Measurements from ENCODE around the gene LEMD1. TPM values are rescaled to one million over a fixed set of nuclear protein-coding genes. Genes with fewer than 3 reads are reported as not detected.

The LEMD1 gene
- total RNA-seq, 2 donors from 2014 or later, result 0.68 to 22.0 TPM

DNA sequence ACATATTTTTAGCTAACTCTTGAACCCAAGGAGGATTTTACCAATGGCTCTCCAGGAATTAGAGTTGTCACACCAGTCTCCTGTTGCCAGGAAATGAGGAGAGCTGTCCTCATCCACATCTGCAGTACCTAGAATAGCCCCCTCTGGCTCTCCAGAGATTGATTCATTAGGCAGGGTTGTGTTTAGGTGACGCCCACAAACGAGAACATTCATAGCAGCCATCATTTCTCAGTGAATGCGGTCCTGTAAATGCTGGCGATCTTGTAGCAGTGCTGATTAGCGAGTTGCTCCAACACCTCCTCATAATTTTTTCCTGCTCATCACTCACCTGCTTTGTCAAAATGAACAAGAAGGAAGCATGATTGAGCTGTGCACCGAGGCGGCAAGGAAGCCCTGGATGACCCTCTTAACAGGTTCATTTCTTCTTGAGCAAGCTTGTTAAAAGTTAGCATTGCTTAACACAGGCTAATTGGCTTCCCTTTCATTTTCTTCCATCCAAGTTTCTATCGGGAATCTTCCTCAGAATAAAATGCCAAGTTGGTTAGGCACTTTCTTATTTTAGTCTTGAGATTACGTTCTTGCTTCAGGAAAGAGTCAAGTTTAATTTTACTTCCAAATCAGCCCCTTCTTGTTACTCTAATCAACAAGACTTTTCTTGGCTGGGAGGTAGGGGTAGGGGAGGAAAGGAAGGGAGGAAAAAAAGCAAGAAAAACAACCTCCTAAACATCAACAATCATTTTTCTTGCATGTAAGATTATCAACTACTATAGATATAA is 48.6 kb downstream of the LEMD1 start:
- WGBS, result 39% methylated on average over 9 of the region's 9 CpGs
- no peaks in the 10 kb centered on the region for H3K9me3 ChIP-seq
- no peak overlapping the region for H3K4me3 ChIP-seq
- intact Hi-C loops (cut with DNase I), result no loop called here
- no peaks in the 10 kb centered on the region for H3K4me1 ChIP-seq (replicated peaks)
- H3K27ac ChIP-seq, result no peak overlapping the region
- H3K36me3 ChIP-seq, result no peaks in the 10 kb centered on the region
- DNase-seq (ENCODE audit: low spot score), result no peak
- no peaks in the 10 kb centered on the region for H3K27me3 ChIP-seq (replicated peaks; ENCODE audit: insufficient read depth)
- TF ChIP-seq POLR2A (IDR thresholded peaks at IDR 0.05) (no peak), POLR2AphosphoS5 (IDR thresholded peaks at IDR 0.05) (no peak)
- TF ChIP-seq, protein P1, sequence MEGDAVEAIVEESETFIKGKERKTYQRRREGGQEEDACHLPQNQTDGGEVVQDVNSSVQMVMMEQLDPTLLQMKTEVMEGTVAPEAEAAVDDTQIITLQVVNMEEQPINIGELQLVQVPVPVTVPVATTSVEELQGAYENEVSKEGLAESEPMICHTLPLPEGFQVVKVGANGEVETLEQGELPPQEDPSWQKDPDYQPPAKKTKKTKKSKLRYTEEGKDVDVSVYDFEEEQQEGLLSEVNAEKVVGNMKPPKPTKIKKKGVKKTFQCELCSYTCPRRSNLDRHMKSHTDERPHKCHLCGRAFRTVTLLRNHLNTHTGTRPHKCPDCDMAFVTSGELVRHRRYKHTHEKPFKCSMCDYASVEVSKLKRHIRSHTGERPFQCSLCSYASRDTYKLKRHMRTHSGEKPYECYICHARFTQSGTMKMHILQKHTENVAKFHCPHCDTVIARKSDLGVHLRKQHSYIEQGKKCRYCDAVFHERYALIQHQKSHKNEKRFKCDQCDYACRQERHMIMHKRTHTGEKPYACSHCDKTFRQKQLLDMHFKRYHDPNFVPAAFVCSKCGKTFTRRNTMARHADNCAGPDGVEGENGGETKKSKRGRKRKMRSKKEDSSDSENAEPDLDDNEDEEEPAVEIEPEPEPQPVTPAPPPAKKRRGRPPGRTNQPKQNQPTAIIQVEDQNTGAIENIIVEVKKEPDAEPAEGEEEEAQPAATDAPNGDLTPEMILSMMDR (IDR thresholded peaks at IDR 0.05), result no peak

DNA sequence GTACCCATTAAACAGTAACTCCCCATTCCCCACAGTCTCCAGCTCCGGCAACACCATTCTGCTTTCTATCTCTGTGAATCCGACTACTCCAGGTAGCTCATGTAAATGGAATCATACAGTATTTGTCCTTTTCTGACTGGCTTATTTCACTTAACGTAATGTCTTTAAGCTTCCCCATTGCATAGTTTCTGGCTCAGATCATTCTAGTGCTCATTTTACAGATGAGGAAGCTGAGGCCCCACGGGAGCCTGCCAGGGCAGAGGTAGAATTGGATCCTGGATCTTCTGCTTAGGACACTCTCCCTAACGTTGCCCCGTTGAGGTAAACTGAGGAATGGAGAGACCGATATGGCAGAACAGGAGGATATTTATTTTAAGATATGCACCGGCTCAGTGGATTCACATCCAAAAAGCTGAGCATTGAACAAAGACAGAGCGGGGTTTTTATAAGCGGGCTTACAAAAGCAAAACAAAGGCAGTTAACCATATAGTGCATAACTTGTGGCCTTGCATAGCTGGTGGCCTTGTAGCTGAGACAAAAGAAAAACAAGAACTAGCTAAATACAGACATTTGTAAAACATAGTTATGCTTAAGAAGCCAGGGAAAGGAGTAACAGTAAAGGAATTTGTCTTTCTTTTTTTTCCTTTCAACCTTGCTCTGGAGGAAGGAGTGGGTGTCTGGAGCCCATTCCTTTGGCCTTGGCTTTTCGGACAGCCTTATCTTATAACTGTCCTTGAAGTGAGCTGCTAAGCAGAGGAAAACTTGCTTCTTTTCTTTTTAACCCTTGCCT is 49.8 kb downstream of the LEMD1 start:
- intact Hi-C loops (cut with DNase I), result no loop called here
- TF ChIP-seq POLR2AphosphoS5 (IDR thresholded peaks at IDR 0.05) (no peak), POLR2A (IDR thresholded peaks at IDR 0.05) (no peak)
- TF ChIP-seq, protein P1 (IDR thresholded peaks at IDR 0.05), result no peak
- 54% methylated on average over 11 of the region's 11 CpGs for WGBS
- no peaks in the 10 kb centered on the region for H3K36me3 ChIP-seq
- no peak for DNase-seq (ENCODE audit: low spot score)
- no peak overlapping the region for H3K4me3 ChIP-seq
- no peaks in the 10 kb centered on the region for H3K9me3 ChIP-seq
- no peaks in the 10 kb centered on the region for H3K27me3 ChIP-seq (replicated peaks; ENCODE audit: insufficient read depth)
- H3K27ac ChIP-seq, result no peak overlapping the region
- H3K4me1 ChIP-seq (replicated peaks), result no peaks in the 10 kb centered on the region

DNA sequence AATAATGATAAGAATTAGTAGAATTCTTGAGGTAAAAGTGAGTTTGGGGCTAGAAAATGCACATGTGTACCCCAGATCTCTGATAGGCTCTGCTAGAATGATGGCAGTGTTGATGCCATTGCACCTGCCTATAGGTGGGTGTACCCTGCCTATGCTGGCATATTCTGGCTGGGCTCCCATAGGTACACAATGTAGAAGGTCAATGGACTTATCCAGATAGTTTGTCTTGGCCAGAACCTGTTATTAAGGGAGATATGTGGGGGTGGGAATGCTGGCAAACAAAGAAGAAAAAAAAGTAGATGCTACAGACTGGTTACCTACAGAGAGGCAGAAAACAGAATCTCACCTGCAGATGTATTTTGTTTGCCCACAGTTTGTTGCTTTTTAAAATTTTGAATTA is 51.1 kb downstream of the LEMD1 start:
- no peak for DNase-seq (ENCODE audit: low spot score)
- no peaks in the 10 kb centered on the region for H3K9me3 ChIP-seq
- intact Hi-C loops (cut with DNase I), result no loop called here
- H3K27me3 ChIP-seq (replicated peaks; ENCODE audit: insufficient read depth), result no peaks in the 10 kb centered on the region
- no peaks in the 10 kb centered on the region for H3K36me3 ChIP-seq
- no peak for TF ChIP-seq POLR2A (IDR thresholded peaks at IDR 0.05)
- no peak overlapping the region for H3K4me3 ChIP-seq
- no peak overlapping the region for H3K27ac ChIP-seq
- H3K4me1 ChIP-seq (replicated peaks), result no peaks in the 10 kb centered on the region

DNA sequence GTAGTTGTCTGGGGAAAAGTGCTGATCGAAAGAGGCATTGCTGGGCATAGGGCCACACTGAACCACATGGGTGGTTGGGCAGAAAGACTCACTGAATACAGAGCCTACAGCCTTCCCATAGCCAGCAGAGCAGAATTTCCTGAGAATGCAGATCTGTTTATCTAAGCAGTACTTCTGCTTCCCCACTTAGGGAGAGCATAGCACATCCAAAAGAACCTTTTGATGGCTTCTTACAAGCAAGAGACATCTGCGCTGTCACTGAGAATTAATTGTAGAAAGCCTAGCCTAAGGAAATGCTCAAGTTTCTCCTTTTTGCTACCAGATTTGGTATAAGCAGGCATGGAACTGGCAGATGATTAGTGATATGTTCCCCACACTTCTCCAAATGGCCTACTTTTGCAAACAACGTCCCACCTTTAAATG is 52.1 kb downstream of the LEMD1 start:
- TF ChIP-seq POLR2A (IDR thresholded peaks at IDR 0.05), result no peak
- TF ChIP-seq POLR2AphosphoS5 (IDR thresholded peaks at IDR 0.05), result peak; percentile 25
- 38% methylated on average over 3 of the region's 3 CpGs for whole genome bisulfite sequencing
- Histone ChIP-seq H3K36me3 (no peaks in the 10 kb centered on the region), H3K9me3 (no peaks in the 10 kb centered on the region), H3K4me1 (replicated peaks) (no peaks in the 10 kb centered on the region), H3K27me3 (replicated peaks; ENCODE audit: insufficient read depth) (no peaks in the 10 kb centered on the region), H3K27ac (no peak overlapping the region), H3K4me3 (no peak overlapping the region)
- intact Hi-C loops (cut with DNase I), result no loop called here
- DNase-seq (ENCODE audit: low spot score), result no peak

DNA sequence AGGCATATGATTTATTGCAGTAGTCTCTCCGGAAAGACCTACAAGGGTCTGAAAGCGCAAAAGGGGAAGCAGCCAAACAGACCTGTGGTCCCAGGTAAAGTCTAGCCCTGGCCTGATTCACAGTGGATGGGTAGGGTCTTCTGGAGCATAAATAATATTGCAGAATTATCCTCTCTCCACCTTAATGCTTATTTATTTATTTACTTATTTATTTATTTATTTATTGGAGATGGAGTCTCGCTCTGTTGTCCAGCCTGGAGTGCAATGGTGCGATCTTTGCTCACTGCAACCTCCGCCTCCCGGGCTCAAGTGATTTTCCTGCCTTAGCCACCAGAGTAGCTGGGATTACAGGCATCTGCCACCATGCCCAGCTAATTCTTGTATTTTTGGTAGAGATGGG is 53.4 kb downstream of the LEMD1 start:
- Histone ChIP-seq H3K27ac (no peak overlapping the region), H3K4me1 (replicated peaks) (no peaks in the 10 kb centered on the region), H3K36me3 (no peaks in the 10 kb centered on the region), H3K4me3 (no peak overlapping the region), H3K9me3 (no peaks in the 10 kb centered on the region), H3K27me3 (replicated peaks; ENCODE audit: insufficient read depth) (no peaks in the 10 kb centered on the region)
- TF ChIP-seq, protein P1 (IDR thresholded peaks at IDR 0.05), result no peak
- no peak for TF ChIP-seq POLR2AphosphoS5 (IDR thresholded peaks at IDR 0.05)
- no peak for TF ChIP-seq POLR2A (IDR thresholded peaks at IDR 0.05)
- 93% methylated on average over 6 of the region's 6 CpGs for WGBS
- intact Hi-C loops (cut with DNase I), result no loop called here
- no peak for DNase-seq (ENCODE audit: low spot score)

Data from prostate gland (tissue), 2 donors.